Fibroblast of pulmonary artery (primary cell): ENCODE results near the gene NHSL1.
"Not testable (repeated sequence)": the region's sequence is repeated elsewhere in the genome, so short reads cannot be mapped to it uniquely, and the experiment has no call there.

Source experiments
- DNase-seq: peaks from one replicate; pipeline ENCODE4 v3.0.0-alpha.2; 2010; ENCODE audit warnings: low read depth
- H3K4me3 ChIP-seq: replicated peaks from 2 replicates; pipeline ENCODE4 v1.5.1; 2011; ENCODE audit warnings: low read depth, mild to moderate bottlenecking, control low read depth, low read length, moderate library complexity
- TF ChIP-seq, protein P1 (sequence below): IDR thresholded peaks from 2 replicates; pipeline ENCODE4 v1.5.1; 2011; ENCODE audit warnings: mild to moderate bottlenecking, control low read depth, low read length, inconsistent platforms; ENCODE audit errors: missing control alignments

The NHSL1 gene

DNA sequence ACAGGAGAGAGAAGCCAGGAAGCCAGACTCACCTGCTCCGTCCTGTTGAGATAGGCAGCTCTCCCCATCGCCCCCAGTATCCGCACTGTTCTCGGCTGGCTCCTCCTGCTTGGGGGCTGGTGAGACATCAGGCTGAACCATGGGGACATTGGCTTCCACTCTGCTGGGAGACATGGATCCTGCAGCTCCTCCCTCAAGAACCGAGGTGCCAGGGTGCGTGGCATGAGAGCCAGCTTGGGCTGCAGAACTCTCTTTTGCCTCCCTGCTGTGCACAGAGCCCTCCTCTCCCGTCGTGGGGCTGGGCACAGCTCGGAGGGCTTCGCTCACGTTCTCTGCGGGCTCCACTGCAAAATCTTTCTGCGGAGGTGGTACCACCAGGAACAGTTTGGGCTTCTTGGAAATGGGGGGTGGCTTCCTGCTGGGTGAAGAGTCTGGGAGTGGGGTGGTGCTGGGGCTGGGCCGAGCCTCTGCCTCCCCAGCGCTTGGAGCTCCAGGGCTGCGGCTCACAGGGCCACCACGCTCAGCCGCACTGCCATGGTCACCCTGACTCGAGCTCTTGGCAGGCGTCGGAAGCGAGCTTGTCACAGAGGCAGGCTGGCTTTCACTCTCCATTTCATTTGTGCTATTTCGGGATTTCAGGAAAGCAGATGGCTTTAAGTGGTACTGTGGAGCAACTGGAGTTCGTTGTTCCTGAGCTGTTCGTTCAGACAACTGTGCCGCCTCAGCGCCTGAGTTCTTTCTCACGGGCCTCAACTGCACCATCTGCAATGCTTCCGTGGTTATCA is 68.7 kb downstream of the NHSL1 start:
- no peak overlapping the region for H3K4me3 ChIP-seq
- no peak for DNase-seq
- TF ChIP-seq, protein P1, sequence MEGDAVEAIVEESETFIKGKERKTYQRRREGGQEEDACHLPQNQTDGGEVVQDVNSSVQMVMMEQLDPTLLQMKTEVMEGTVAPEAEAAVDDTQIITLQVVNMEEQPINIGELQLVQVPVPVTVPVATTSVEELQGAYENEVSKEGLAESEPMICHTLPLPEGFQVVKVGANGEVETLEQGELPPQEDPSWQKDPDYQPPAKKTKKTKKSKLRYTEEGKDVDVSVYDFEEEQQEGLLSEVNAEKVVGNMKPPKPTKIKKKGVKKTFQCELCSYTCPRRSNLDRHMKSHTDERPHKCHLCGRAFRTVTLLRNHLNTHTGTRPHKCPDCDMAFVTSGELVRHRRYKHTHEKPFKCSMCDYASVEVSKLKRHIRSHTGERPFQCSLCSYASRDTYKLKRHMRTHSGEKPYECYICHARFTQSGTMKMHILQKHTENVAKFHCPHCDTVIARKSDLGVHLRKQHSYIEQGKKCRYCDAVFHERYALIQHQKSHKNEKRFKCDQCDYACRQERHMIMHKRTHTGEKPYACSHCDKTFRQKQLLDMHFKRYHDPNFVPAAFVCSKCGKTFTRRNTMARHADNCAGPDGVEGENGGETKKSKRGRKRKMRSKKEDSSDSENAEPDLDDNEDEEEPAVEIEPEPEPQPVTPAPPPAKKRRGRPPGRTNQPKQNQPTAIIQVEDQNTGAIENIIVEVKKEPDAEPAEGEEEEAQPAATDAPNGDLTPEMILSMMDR = no peak

DNA sequence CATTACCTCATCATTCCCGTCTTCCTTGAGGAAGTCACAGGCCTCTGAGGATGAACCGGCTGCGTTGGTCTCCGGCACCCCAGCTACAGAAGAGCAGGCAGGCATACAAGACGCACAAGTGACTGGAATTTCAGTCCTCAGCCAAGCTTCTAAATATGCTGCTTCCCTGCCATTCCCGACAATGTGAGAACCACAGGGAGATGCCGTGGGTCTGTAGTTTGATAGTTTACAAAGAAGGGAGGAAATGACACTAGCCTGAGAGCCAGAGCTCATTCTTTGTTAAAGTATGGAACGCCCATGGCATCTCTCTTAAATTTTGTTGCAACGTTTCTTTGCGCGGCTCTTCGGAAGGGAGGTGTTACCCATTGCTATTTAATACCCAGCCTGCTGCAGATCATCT is 69.5 kb downstream of the NHSL1 start:
- TF ChIP-seq, protein P1 = no peak
- DNase-seq = no peak
- H3K4me3 ChIP-seq = no peak overlapping the region

GRCh38 chr6:138428944-138429598 is 70.2 kb downstream of the NHSL1 start:
- peak; percentile 84 for DNase-seq
- TF ChIP-seq, protein P1 = peak; percentile 67
- no peak overlapping the region for H3K4me3 ChIP-seq

- TF ChIP-seq, protein P1 = no peak
- DNase-seq = no peak
- H3K4me3 ChIP-seq = no peak overlapping the region
Measured at GRCh38 chr6:138427701-138428100, 71.6 kb downstream of the NHSL1 start.

DNA sequence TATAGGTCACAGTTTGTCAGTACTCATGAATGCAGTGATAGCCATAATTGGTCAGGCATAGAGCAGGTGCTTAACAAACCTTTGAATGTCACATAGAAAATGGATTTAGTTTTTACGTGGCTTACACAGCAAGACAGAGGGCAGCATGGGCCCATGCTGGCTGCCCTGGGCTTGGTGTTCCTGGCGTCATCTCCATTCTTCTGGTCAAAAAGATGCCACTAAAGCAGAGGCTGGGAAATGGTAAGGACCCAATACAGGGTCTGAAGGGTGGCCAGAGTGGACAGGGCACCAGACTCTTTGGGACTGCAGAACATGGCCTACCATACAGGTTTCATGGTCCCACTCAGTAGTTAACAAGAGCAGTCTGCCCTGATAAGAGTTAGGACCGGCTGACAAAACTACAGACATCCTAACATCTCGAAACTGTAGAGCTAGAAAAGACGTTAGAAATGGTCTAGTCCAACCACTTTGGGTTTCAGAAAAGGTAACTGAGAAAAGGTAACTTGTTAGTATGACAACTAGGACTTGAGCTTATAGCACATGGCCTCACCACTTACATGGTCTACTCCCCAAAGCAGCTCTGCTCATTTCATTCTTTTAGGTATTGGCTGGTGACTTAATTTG is 72.7 kb downstream of the NHSL1 start:
- DNase-seq = no peak
- H3K4me3 ChIP-seq = no peak overlapping the region
- TF ChIP-seq, protein P1 = no peak

DNA sequence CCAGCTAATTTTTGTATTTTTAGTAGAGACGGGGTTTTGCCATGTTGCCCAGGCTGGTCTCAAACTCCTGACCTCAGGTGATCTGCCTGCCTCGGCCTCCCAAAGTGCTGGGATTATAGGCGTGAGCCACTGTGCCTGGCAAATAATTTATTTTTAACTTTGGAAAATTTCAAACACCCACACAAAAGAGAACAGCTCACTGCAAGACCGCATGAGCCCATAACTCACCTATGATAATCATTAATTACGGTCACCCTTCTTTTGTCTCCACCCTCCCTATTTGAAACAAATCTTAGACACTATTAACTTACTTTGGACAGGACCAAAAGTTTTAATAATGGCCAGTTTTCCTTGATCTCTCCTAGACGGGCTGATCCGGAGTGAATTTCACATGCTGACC is 74.0 kb downstream of the NHSL1 start:
- not testable (repeated sequence) for DNase-seq

More for the DNA sequence above, 74.0 kb downstream of the NHSL1 start:
- not testable (repeated sequence) for H3K4me3 ChIP-seq
